Effector CD8-positive, alpha-beta T cell (primary cell): ENCODE measurements around the gene TMEM163.

Experiments used
- DNase-seq: peaks from one replicate; lab custom pipeline; 2025; lab: John Stamatoyannopoulos, UW

The TMEM163 gene

GRCh38 chr2:134436706-134437105 is 282.1 kb downstream of the TMEM163 start:
- no peak for DNase-seq

GRCh38 chr2:134435936-134436335 is 282.9 kb downstream of the TMEM163 start:
- DNase-seq = no peak

- DNase-seq = no peak
These were observed 283.3 kb downstream of the TMEM163 start for GRCh38 chr2:134435505-134435904.

- no peak for DNase-seq
These were observed 284.8 kb downstream of the TMEM163 start for GRCh38 chr2:134433979-134434378.

GRCh38 chr2:134433469-134433868 is 285.3 kb downstream of the TMEM163 start:
- no peak for DNase-seq

GRCh38 chr2:134432435-134432883 is 286.3 kb downstream of the TMEM163 start:
- DNase-seq = no peak

- no peak for DNase-seq
These were observed 286.9 kb downstream of the TMEM163 start for GRCh38 chr2:134431838-134432434.

GRCh38 chr2:134429886-134430285 is 288.9 kb downstream of the TMEM163 start:
- no peak for DNase-seq

GRCh38 chr2:134426721-134427120 is 292.1 kb downstream of the TMEM163 start:
- no peak for DNase-seq

GRCh38 chr2:134425724-134426496 is 292.9 kb downstream of the TMEM163 start:
- DNase-seq = no peak

- DNase-seq = no peak
These were observed 297.1 kb downstream of the TMEM163 start for GRCh38 chr2:134421556-134422328.

- no peak for DNase-seq
These were observed 297.9 kb downstream of the TMEM163 start for GRCh38 chr2:134420920-134421319.

- DNase-seq = no peak
These were observed 298.5 kb downstream of the TMEM163 start for GRCh38 chr2:134420259-134420658.

- no peak for DNase-seq
These were observed 300.7 kb downstream of the TMEM163 start for GRCh38 chr2:134417968-134418582.

- no peak for DNase-seq
These were observed 302.2 kb downstream of the TMEM163 start for GRCh38 chr2:134416637-134417036.

GRCh38 chr2:134416018-134416417 is 302.8 kb downstream of the TMEM163 start:
- DNase-seq = no peak

- DNase-seq = no peak
These were observed 304.9 kb downstream of the TMEM163 start for GRCh38 chr2:134413912-134414311.

- DNase-seq = no peak
These were observed 305.4 kb downstream of the TMEM163 start for GRCh38 chr2:134413430-134413829.

GRCh38 chr2:134412639-134412999 is 306.2 kb downstream of the TMEM163 start:
- no peak for DNase-seq

GRCh38 chr2:134411828-134412638 is 306.8 kb downstream of the TMEM163 start:
- peak; percentile 30 for DNase-seq

- no peak for DNase-seq
These were observed 307.4 kb downstream of the TMEM163 start for GRCh38 chr2:134411279-134411827.
